SK-N-MC (cell line): ENCODE measurements around the gene GOSR1.
"Not testable (repeated sequence)": the region's sequence is repeated elsewhere in the genome, so short reads cannot be mapped to it uniquely, and the experiment has no call there.

ENCODE experiments used
- EZH2 ChIP-seq: fragments of 200-600 bp; sonication (generic); IDR thresholded peaks from one replicate; pipeline ENCODE4 v1.6.1; 2017; ENCODE audit warnings: antibody characterized with exemption
- FOXP2 ChIP-seq: optimal IDR thresholded peaks from 2 replicates; pipeline ENCODE3; 2011; ENCODE audit warnings: mild to moderate bottlenecking, moderate library complexity; ENCODE audit not compliant: insufficient read depth; ENCODE audit errors: extremely low read length, control extremely low read depth
- POLR2AphosphoS5 ChIP-seq: IDR thresholded peaks from 2 replicates; pipeline ENCODE4 v1.6.1; 2012; ENCODE audit warnings: mild to moderate bottlenecking, low read depth, low read length, borderline replicate concordance

DNA sequence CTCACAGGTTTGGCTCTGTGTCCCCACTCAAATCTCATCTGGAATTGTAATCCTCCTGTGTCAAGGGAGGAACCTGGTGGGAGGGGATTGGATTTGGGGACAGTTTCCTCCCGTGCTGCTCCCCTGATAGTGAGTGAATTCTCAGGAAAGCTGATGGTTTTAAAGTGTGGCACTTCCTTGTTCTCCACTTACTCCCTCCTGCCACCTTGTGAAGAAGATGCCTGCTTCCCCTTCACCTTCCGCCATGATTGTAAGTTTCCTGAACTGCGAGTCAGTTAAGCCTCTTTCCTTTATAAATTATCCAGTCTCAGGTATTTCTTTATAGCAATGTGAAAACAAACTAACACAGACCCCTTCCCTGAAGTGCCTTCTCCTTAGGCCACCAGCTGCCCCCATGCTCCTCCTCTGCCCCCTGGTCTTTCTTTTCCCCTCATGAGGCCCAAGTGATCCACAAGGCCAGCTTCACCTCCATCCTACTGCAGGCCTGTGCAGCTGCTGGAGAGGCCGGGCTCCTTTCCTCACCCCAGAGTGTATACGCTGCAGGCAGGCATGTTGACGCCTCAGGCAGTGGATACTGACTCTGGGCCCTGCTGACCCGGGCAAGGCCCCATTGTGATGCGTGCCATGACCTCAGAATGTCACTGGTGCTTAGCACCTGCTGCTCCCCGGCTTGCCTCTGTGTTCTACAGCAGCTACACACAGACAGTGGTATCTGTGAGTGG is 74.2 kb downstream of the GOSR1 start:
- TF ChIP-seq EZH2, POLR2AphosphoS5, FOXP2: not testable (repeated sequence)
